Glomerular visceral epithelial cell (primary cell): Measurements from ENCODE around the gene UMAD1.

Source experiments
- DNase-seq: peaks from one replicate; pipeline ENCODE4 v3.0.0-alpha.2; 2016; ENCODE audit errors: extremely low spot score

Gene UMAD1

DNA sequence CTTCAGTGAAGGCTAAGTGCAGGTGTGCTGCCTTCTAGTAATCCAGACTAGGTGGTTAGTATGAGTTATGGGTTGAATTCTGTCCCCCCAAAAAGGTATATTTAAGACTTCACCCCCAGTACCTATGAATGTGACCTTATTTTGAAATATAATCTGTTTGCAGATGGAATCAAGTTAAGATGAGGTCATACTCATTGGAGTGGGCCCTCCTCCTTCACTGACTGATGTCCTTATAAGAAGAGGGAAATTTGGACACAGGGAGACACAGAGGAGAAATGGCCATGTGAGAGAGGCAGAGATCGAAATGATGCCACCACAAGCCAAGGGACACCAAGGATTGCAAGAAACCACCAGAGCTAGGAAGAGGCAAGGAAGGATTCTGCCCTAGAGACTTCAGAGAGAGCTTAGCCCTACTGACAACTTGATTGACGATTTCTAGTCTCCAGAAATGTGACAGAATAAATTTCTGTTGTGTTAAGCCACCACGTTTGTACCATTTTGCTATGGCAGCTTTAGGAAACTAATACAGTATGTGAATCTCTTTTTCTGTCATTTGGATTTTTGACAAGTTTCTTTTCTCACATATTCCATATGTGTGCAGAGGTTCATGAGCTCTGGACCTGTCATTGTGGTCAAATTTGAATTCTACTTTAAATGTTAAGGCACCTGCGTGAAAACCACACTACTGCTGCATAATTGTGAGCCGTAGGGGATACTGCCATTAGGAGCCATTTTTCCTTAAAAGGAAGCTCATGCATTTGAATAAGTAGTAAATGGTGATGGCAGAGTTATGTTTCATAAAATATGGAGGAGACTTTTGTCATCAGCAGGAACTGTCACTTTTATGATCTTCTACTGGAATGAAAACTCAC lies 80.4 kb downstream of the UMAD1 start:
- no peak for DNase-seq

DNA sequence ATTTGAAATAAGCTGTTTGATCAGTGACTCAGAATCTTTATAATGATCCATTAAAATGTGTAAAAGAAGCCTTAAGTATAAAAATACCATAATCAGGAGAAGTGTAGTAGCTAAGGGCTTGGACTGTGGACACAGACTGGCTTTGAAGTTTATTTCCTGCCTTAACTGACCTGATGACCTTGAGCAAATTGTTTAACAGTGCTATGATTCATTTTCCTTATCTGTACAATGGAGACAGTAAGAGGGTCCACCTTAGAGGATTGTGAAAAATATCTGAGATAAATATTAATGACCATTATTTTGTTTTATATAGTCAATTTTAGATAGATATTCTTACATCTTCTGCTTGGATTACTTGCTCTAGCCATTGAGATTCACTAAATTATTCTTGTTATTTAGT lies 91.2 kb downstream of the UMAD1 start:
- DNase-seq: no peak

DNA sequence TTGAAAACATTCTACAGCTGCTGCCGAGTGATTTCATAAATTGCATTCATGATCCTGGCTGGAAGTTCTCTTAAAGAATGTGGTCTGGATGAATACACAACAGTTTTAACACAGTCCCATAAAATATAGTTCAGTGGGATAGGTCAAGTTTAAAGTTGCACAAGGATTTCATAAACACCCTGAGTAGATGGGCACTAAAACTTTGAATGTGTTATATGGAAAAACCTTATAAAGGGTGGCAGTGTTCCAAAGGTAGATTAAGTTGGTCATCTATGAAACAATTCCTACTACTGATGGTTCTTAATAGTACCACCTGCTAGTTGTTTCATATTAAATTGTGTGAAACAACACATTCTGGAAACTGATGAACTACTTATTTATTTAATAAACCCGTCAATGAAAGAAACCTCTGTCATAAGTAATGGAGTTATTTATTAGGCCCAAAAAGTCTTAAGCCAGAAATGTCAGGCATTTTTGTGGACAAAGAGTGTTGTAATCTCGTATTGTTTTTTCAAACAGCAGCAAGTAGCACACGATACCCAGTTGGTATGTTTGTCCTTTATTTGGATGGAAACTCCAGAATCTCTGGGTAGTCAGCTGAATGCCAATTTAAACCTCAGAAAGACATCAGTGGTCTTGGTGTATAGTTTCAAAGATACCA lies 92.2 kb downstream of the UMAD1 start:
- no peak for DNase-seq

DNA sequence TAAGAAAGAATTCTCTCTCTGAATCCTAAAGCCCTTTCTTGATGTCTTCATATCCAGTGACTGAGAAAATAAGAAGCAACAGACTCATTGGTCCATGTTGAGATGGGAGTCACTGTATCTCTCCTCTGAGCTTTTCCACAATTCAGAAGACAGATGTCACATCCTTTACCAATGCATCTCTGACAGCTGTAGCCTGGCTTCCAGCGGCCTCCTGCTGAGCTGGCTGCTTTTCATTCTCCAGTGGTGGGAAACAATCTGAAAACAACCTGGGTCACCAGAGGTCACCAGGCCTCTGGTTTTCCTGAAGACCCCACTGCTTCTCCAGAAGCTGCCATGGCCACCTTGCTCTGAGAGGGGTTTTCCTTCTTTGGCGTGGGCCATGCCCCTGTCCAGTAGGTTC lies 96.1 kb downstream of the UMAD1 start:
- DNase-seq: no peak

- DNase-seq: no peak
Measured at GRCh38 chr7:7737674-7738073, 97.1 kb downstream of the UMAD1 start.

DNA sequence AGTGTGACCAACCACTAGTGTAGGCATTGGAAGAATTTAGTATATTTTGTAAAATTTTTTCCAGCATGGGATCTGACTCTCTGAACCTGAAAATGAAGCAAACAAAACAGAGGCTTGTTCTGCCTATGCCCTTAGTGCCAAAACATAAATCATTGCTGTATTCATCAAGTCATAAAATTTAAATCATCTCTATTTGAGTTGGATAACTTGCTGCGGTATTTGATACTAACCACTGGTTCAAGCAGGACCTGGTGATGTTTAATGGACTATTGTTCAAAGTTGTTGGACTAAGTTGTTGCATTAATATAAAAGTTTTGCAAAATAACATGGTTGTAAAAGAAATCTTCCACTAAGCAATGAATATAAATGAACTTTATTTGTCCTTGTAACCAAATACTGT lies 97.6 kb downstream of the UMAD1 start:
- DNase-seq: no peak

DNA sequence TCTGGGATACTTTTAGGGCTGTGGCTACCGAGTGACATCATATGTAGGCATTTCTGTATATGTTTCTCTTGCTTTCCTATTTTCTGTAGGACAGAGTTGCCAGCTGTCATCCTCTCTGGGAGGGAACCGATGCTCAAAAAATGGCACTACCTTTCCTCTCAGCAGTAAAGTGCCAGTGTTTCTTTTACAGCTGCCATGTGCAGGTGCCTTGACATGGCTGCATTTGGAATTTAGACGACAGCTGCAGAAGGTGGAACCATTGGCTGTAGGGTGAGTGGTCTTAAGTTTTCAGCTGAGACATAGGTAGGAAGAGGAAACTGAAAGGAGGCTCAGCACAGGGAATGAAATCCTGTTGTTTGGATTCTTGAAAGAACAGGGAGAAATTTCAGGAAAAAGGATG lies 98.1 kb downstream of the UMAD1 start:
- DNase-seq: no peak

DNA sequence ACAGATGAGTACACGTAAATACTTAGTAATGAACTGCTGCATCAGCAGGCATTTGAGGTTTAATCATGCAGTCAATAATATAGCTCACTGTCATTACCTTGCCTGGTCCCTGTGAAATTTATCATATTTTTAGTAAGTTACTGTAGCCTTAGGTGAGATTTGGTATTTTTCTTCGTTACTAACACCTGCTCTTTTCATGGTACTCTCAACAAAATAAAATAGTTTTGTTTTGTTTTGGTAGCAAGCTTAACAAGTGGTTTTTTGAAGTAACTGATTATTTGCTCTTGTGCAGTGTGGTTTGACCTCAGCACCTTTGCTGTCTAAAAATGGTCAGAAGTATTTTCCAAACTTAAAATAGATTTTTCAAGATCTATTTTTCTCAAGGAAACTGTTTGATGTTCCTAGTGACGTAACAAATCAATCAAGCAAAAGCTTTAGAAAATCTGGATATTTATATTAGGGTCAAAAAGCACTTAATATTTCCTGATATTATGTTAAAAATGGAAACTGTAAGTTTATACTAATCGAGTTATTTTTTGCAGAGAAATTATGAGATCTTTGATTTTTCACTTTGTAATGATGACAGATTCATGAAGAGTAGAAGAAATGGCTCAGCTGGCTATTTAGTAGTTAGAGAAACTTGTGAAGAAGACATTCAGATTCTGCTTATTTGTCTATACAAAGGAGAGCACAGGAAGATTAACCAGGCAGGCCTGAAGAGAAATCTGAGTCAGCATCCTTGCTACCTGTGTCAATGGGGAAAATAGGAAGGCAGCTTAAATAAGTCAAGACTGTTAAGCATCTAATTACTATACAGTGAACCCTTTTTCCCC lies 98.9 kb downstream of the UMAD1 start:
- DNase-seq: no peak

DNA sequence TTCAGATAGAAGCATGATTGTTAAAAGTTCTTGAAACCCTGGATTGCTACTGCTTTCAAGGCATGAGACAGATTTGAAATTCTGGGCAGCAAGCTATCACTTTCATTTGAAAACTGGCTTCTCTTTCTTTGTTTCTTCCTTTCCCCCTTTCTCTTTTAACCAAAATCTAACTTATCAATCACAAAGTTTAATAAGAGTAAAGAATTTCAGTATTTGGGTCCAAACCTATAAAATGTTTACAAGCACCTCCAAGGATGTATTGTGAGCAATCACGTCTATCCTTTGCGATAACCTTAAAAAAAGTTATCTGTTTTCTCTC lies 99.4 kb downstream of the UMAD1 start:
- no peak for DNase-seq

DNA sequence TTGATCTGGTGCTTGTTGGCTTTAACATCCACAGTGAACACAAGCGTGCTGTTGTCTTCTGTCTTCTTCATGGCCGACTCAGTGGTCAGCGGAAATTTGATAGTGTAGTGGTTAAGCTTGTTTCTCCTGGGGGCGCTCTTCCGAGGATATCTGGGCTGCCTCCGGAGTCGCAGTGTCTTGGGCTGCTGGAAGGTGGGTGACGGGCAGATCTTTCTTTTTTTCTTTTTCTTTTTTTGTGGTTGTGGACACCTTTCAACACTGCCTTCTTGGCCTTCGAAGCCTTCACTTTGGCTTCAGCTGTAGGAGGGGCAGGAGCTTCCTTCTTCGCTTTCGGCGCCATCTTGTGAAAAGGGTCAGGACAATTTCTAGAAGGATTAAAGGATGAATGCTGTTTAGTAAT lies 101.7 kb downstream of the UMAD1 start:
- DNase-seq: no peak

DNA sequence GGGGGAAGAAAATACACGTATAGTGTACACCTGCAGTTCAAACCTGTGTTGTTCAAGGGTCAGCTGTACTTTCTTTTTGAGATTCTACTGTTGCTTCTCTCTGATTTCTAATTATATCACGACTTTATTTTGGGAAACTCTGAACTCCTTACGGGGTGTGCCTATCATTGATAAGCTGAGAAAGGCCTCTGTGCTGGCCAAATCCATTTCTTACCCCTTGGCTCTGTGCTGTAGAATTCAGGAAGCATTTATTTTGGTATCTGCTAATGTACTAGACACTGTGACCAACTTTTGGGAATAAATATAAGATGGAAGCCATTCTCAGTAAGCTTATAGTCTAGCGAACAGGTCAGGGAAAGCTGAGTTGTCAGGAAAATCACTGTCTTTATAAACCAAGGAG lies 104.7 kb downstream of the UMAD1 start:
- no peak for DNase-seq

DNA sequence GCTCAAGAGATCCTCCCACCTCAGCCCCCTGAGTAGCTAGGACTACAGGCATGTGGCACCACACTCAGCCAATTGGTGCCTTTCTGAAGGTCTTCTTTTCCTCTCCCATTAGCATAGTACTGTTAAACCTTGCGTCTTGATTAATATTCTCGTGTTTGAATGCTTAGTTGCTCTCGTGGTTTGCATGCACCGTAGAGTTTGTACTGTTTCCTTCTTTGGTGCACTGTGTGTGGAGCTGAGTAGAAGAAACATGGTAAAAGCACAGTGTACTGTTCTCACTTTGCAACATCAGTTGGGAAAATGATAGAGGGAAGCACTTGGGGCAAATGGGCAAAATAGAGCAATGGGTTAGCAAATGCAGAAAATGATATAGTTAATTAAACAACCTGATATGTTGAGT lies 105.4 kb downstream of the UMAD1 start:
- no peak for DNase-seq

DNA sequence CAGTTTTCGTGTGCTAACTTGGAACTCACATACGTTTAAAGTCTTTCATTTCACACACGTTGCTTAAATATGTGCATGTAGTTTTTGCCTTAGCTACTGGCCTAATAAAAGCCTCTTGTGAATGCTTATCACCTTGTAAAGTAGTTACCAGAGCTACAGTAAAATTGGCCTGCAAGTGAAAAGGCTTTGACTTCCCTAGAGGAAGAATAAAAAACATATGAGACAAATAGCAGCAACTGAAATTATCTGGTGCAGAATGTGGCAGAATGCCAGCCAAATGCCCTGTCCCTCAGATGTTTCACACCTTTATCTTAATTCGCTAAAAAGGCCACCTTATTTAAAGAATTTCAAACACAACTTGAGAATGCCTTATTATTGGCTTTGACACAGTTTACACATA lies 105.9 kb downstream of the UMAD1 start:
- no peak for DNase-seq

DNA sequence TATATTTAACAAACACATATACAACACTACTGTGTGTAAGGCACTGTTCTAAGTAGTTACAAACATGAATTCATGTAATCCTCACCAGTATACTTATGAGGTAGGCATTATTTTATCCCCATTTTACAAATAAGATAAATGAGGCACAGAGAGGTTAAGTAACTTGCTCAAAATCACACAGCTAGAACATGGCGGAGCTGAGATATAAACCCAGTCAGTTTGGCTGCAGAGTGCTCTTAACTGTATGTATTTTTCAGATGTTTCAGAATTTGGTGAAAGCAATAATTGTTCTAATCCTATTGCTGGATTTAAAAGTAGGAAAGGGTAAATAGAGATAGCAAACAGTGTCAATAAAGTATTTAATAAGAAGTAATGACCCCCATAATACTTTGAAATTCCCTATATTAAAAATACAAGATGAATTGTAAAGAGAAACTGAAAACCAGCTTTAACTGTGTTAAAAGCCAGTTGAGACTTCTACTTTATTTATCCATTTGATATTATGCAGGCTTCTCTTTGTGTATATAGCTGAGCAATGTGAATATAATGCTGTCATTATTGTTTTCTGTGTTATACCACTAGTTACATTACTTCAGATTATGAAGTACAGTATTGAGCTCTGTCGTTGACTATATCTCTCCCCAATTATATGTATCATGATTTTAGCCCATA lies 110.2 kb downstream of the UMAD1 start:
- no peak for DNase-seq

DNA sequence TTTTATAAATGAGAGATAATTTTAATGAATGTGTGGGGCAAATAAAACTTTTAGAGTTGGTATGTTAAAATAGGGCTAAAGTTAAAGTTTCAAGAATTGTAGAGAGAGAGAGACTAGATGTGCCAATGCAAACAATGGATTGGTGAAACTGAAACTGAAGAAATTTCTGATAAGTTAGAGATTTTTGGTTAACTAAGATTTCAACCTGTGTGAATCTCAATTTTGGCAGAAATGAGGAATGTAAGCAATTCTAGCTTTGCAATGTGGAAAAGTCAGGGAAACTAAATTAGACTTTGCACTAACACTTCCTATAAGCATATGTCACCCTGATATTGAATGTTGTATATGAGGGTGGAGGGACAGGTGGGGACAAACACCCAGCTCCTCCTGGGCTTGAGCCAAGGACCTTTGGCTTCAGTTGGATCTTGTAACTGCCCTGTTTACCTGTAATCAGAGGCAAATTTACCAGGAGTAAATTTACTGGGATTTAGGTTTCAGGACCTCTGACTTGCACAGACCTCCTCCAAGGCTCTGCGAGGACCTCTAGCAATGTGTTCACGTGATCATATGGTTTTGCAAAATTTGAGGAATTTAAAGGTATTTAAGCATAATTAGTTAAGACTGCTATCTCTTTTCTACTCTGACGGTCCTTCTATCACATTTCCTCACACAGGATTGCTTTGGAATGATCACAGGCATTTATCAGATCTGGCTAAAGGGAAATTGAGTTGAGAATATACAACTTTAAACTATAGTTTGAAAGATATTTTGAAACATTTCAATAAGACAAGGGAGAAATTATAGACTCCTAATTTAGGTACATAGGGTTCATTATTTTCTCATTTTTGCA lies 110.9 kb downstream of the UMAD1 start:
- DNase-seq: no peak

DNA sequence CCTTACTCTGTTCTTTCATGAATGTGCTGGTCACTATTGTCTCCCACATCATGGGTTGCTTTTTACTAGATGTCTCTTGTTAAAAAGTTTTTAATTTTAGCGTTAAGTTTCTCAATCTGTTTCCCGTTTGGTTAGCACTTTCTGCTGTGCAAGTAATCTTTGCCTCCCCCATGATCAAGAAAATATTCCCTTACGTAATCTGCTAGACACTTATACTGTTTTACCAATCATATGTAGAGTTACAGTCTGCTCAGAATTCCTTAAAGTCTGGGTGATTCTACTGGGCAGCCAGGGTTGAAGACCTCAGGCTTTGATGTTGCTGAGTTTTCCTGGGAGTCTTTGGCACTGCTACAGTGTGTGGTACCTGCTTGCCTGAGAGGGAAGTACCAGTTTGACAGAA lies 116.0 kb downstream of the UMAD1 start:
- no peak for DNase-seq

DNA sequence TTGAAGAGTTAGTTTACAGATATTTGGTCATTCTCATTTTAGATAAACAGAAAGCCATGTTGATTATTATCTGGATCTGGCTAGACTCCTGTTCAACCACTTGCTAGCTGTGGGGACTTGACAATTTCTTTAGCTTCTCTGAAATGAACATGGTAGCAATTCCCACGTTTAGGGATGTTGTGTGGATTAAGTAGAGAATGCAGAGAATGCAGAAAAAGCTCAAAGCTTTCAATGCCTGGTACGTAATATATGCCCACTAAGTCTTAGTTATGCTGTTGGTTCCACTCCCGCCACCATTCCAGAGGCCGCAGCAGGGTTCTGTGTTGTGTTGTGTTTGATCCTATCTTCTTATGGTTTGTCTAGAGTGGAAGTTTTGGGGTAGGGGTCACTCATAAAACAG lies 117.0 kb downstream of the UMAD1 start:
- DNase-seq: no peak

DNA sequence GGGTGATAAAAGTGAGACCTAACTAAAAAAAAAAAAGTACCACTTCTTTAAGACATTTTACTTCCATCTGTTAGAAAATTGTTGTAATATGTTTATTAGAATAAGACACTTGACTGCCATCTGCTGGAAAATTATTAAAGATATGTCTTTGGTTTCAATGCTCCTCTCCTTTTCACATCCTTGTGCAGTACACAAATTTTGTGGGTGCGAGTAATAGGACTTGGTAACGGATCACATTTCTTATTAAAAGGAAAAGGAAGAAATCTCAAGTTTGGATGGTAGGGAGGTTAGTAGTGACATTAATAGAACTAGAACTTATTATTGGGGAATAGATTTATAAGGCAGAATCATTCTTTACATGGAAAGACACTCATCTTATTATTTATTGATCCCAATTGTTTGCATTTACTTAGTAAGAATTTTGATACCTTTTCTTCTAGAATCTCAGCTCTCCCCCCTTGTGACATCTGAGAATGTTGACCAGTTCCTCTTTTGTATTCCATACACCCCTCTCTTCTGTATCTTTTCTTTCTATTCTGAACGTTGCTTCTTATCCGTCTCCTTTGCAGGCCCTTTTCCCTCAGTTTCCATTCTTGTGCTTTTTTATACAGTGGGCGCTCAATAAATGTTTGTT lies 120.9 kb downstream of the UMAD1 start:
- peak; percentile 38 for DNase-seq

DNA sequence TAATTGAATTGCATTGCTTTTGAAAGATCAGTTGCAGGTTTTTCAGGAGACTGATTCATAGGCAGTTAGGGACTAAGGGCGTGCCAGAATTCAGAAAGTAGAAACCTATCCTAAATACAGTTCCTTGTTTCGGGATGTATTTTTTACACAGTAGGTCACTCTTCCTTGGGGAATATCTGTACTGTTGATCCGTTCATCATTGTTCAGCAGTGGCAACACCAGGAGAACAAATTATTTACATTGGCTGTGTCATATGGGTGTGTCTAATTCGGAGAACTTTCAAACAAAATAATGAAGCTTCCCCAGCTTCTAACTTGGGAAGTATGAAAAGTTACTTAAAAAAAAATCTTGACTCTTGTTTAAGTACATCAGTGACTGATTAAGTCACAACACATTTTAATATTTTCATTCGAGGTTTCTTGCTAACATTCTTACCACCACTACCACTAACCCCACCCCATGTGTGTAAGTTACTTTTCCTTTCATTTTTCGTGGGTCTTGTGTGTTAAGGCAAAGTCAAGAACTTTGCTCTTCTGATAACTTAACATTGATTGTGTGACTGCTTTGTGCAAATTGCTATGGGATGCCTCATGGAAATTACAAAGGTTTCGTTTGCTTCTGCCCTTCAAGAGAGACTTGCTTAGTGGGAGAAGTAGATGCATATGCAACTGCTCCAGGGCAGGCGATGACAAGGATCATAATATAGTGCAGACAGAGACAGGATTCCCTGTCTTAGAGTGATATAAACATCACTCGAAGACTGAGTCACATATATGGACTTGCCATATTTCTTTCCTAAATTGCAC lies 121.6 kb downstream of the UMAD1 start:
- peak; percentile 15 for DNase-seq
